Neuronal stem cell (in vitro differentiated cells): Measurements from ENCODE around the gene FBXL20.

Experiments used
- DNase-seq: peaks from one replicate; pipeline ENCODE4 v3.0.0-alpha.2; 2013; ENCODE audit warnings: low spot score
- H2AFZ ChIP-seq: one replicate; pipeline ENCODE4 v1.6.1; 2013; ENCODE audit warnings: mild to moderate bottlenecking, low read length, inconsistent platforms
- H2AK5ac ChIP-seq: 2 replicates; pipeline ENCODE4 v1.6.1; 2013; ENCODE audit warnings: low read depth, mild to moderate bottlenecking, inconsistent platforms, low read length, moderate library complexity, mixed read lengths
- H2BK120ac ChIP-seq: 2 replicates; pipeline ENCODE4 v1.6.1; 2013; ENCODE audit warnings: low read depth, mild to moderate bottlenecking, inconsistent platforms, low read length, moderate library complexity, mixed read lengths
- H2BK12ac ChIP-seq: one replicate; pipeline ENCODE4 v1.6.1; 2013; ENCODE audit warnings: low read length, inconsistent platforms
- H2BK15ac ChIP-seq: 2 replicates; pipeline ENCODE4 v1.6.1; 2013; ENCODE audit warnings: mild to moderate bottlenecking, low read length, inconsistent platforms, mixed read lengths
- H2BK5ac ChIP-seq: one replicate; pipeline ENCODE4 v1.6.1; 2013; ENCODE audit warnings: inconsistent platforms, mild to moderate bottlenecking, low read length, moderate library complexity
- H3K14ac ChIP-seq: one replicate; pipeline ENCODE4 v1.6.1; 2013; ENCODE audit warnings: low read length, inconsistent platforms
- H3K18ac ChIP-seq: 2 replicates; pipeline ENCODE4 v1.6.1; 2013; ENCODE audit warnings: low read length, inconsistent platforms
- H3K23ac ChIP-seq: 2 replicates; pipeline ENCODE4 v1.6.1; 2013; ENCODE audit warnings: low read depth, mild to moderate bottlenecking, mixed read lengths, low read length, inconsistent platforms; ENCODE audit not compliant: poor library complexity
- H3K27ac ChIP-seq: replicated peaks from 3 replicates; pipeline ENCODE4 v1.5.1; 2013; ENCODE audit warnings: low read length, inconsistent platforms
- H3K27me3 ChIP-seq, 3 experiments: 2 replicates each; pipeline ENCODE4 v1.6.1; 2013; ENCODE audit warnings: low read length in 3 of 3, mild to moderate bottlenecking in 2 of 3, inconsistent platforms in 1 of 3, low read depth in 1 of 3, mixed read lengths in 1 of 3, moderate library complexity in 1 of 3; ENCODE audit not compliant: control insufficient read depth in 3 of 3, insufficient read depth in 3 of 3
- H3K36me3 ChIP-seq, 2 donors: replicated peaks in 1 of 2; 2 replicates each; pipeline ENCODE4 v1.6.1; 2013; ENCODE audit warnings: low read length in 2 of 2; ENCODE audit not compliant: control insufficient read depth in 2 of 2, insufficient read depth in 2 of 2
- H3K4ac ChIP-seq: 2 replicates; pipeline ENCODE4 v1.6.1; 2013; ENCODE audit warnings: inconsistent platforms, mild to moderate bottlenecking, low read length, moderate library complexity
- H3K4me1 ChIP-seq, 2 donors: 1 replicate in 1 of 2; 2 replicates in 1 of 2; pipeline ENCODE4 v1.6.1; 2013; ENCODE audit warnings: low read length in 2 of 2, low read depth in 1 of 2; ENCODE audit not compliant: control insufficient read depth in 2 of 2, insufficient read depth in 1 of 2
- H3K4me2 ChIP-seq: one replicate; pipeline ENCODE4 v1.6.1; 2013; ENCODE audit warnings: mild to moderate bottlenecking, low read length, inconsistent platforms; ENCODE audit not compliant: insufficient read depth, poor library complexity, severe bottlenecking
- H3K4me3 ChIP-seq, 2 donors: 2 replicates each; pipeline ENCODE4 v1.5.1; 2013; ENCODE audit warnings: low read length in 2 of 2, mild to moderate bottlenecking in 2 of 2, inconsistent platforms in 1 of 2, moderate library complexity in 1 of 2
- H3K79me1 ChIP-seq: one replicate; pipeline ENCODE4 v1.6.1; 2013; ENCODE audit warnings: low read depth, mild to moderate bottlenecking, inconsistent platforms, low read length, moderate library complexity
- H3K9ac ChIP-seq: one replicate; pipeline ENCODE4 v1.6.1; 2013; ENCODE audit warnings: mild to moderate bottlenecking, low read depth, low read length, inconsistent platforms; ENCODE audit not compliant: poor library complexity
- H3K9me3 ChIP-seq, 2 donors: replicated peaks in 1 of 2; 2 replicates each; pipeline versions ENCODE3 to v1.6.1; 2013; ENCODE audit warnings: low read length in 2 of 2, mild to moderate bottlenecking in 2 of 2, inconsistent platforms in 1 of 2, low read depth in 1 of 2, mixed read lengths in 1 of 2, moderate library complexity in 1 of 2; ENCODE audit not compliant: control insufficient read depth in 2 of 2, insufficient read depth in 1 of 2
- H4K8ac ChIP-seq: one replicate; pipeline ENCODE4 v1.6.1; 2013; ENCODE audit warnings: low read depth, mild to moderate bottlenecking, inconsistent platforms, low read length, moderate library complexity
- H4K91ac ChIP-seq: one replicate; pipeline ENCODE4 v1.6.1; 2013; ENCODE audit warnings: low read length, low read depth, mild to moderate bottlenecking, inconsistent platforms; ENCODE audit not compliant: poor library complexity
- WGBS, 2 donors: extraction: QIAGEN DNeasy Blood & Tissue Kit; methylation state at CpG; one replicate each; pipeline ENCODE4 v1.1.7; 2013; ENCODE audit warnings: missing lambda C conversion rate in 2 of 2, mixed read lengths in 1 of 2; ENCODE audit not compliant: insufficient read length in 2 of 2, insufficient replicate concordance in 1 of 2; ENCODE audit errors: extremely low coverage in 2 of 2; 5-methylcytosine and 5-hydroxymethylcytosine counted together

The FBXL20 gene

DNA sequence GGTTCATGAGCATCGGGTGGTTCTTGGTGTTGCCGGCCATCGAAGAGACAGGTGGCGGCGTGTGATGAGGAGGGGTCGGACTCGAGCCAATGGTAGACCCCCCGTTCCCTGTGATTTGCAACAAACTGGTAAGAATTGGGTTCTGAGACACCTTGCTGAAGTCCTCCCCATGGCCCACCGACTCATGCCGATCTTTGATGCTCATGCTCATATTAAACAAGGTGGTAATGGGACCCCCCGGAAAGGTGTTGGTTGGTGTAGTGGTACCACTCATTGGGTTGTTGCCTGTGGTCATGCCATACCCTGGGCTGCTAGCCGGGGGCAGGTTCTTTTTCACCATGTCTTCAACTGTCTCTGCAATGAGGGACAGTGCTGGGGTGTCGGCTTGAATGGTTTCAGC is 8.9 kb upstream of the FBXL20 start:
- Histone ChIP-seq H3K27ac (no peak overlapping the region), H3K27me3 (no peaks in the 10 kb centered on the region), H2BK12ac (no peak overlapping the region), H3K18ac (no peak overlapping the region), H3K9ac (no peak overlapping the region), H3K23ac (no peak overlapping the region), H2BK15ac (no peak overlapping the region), H3K36me3 (peaks cover 42 to 87% of the 10 kb centered on the region in 2 donors), H3K14ac (no peak overlapping the region), H2BK120ac (no peak overlapping the region), H4K8ac (no peak overlapping the region), H3K4me2 (no peak overlapping the region), H3K4me3 (peak overlapping the region in 1 of 2 donors; percentile 34), H2AK5ac (no peak overlapping the region), H4K91ac (no peak overlapping the region), H3K79me1 (no peaks in the 10 kb centered on the region), H2AFZ (no peak overlapping the region), H3K9me3 (no peaks in the 10 kb centered on the region), H3K4me1 (no peaks in the 10 kb centered on the region), H3K4ac (no peak overlapping the region), H2BK5ac (no peak overlapping the region)
- no CpG with 5 or more reads among the region's 13 CpGs for WGBS, 2 donors
- no peak for DNase-seq

DNA sequence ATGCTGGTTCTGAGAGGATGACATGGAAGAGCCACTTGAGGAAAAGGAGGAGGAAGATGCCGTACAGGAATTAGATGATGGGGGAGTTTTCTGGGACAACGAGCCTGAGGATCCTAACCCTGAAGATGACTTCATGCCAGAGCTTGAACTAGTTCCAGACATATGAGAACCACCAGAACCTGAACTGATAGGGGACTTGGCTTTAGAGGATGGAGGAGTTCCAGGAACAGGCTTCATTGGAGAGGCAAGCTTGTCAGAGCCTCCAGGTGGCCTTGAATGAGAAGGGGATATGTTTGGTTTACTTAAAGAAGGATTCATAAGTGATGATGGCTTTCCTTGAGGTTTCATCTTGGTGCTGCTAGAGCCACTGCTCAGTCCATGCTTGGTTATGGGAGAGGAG is 6.9 kb upstream of the FBXL20 start:
- no peaks in the 10 kb centered on the region for H3K9me3 ChIP-seq
- no peaks in the 10 kb centered on the region for H3K27me3 ChIP-seq
- H2BK15ac ChIP-seq, result no peak overlapping the region
- no peak overlapping the region for H3K4ac ChIP-seq
- H2AK5ac ChIP-seq, result no peak overlapping the region
- no peak overlapping the region for H4K8ac ChIP-seq
- H2BK12ac ChIP-seq, result no peak overlapping the region
- no peak overlapping the region for H3K4me3 ChIP-seq
- WGBS, 2 donors, result no CpG with 5 or more reads among the region's 2 CpGs
- no peak overlapping the region for H2BK120ac ChIP-seq
- no peak for DNase-seq
- H2AFZ ChIP-seq, result no peak overlapping the region
- H3K27ac ChIP-seq, result no peak overlapping the region
- H4K91ac ChIP-seq, result no peak overlapping the region
- no peaks in the 10 kb centered on the region for H3K4me1 ChIP-seq
- H3K4me2 ChIP-seq, result no peak overlapping the region
- no peak overlapping the region for H3K23ac ChIP-seq
- no peak overlapping the region for H2BK5ac ChIP-seq
- H3K36me3 ChIP-seq, result peaks cover 36 to 84% of the 10 kb centered on the region in 2 donors
- H3K14ac ChIP-seq, result no peak overlapping the region
- no peaks in the 10 kb centered on the region for H3K79me1 ChIP-seq
- no peak overlapping the region for H3K9ac ChIP-seq
- H3K18ac ChIP-seq, result no peak overlapping the region

DNA sequence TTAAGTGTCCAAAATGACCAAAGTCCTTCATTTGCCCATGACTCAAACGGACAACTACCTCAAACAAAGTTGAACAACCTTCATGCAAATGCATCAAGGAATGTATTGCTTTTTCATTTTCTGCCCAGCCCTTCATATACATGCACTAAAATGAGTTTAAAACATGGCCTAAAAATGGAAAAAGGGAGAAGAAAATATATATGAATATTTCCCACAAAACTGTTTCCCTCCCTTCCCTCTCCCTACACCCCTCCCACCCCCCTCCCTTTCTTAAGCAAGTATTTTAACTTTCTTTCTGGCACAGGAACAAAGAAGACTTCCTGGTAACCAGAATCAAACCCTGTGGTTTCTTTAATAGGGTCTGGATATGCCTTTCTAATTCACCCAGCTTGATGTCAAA is 5.5 kb upstream of the FBXL20 start:
- Histone ChIP-seq H2BK120ac (no peak overlapping the region), H2BK15ac (no peak overlapping the region), H2BK5ac (no peak overlapping the region), H3K27me3 (no peaks in the 10 kb centered on the region), H3K9ac (no peak overlapping the region), H3K23ac (no peak overlapping the region), H3K4me3 (no peak overlapping the region), H2BK12ac (no peak overlapping the region), H3K4ac (no peak overlapping the region), H3K18ac (no peak overlapping the region), H3K36me3 (peaks cover 34 to 76% of the 10 kb centered on the region in 2 donors), H3K14ac (no peak overlapping the region), H2AK5ac (no peak overlapping the region), H4K91ac (no peak overlapping the region), H2AFZ (no peak overlapping the region), H4K8ac (no peak overlapping the region), H3K27ac (no peak overlapping the region), H3K4me1 (no peaks in the 10 kb centered on the region), H3K9me3 (no peaks in the 10 kb centered on the region), H3K4me2 (no peak overlapping the region), H3K79me1 (no peaks in the 10 kb centered on the region)
- DNase-seq, result no peak
- no CpG with 5 or more reads among the region's 1 CpG for WGBS, 2 donors

DNA sequence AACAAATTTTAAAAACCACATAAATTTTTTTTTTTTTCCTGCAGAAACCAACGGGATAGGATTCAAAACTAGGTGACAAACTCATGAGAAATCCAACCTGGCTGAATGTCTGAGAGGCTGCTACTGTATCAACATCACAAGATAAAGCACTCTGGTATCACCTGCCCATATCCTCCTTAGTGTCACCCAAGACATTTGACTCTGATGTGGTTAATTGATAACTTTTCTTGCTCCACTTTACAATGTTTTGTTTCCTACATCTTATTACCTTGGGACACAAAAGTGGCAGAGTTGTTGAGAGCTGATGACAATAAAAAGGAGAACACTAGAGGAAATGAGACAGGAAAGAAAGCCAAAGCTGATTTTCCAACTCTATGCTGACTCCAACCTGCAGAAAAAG is 4.0 kb upstream of the FBXL20 start:
- Histone ChIP-seq H3K27me3 (no peaks in the 10 kb centered on the region), H2BK15ac (no peak overlapping the region), H2AFZ (no peak overlapping the region), H3K23ac (no peak overlapping the region), H2BK120ac (no peak overlapping the region), H3K79me1 (peaks cover 6% of the 10 kb centered on the region), H3K4me3 (no peak overlapping the region), H4K91ac (no peak overlapping the region), H3K14ac (no peak overlapping the region), H3K9ac (no peak overlapping the region), H3K18ac (no peak overlapping the region), H3K4ac (no peak overlapping the region), H3K9me3 (no peaks in the 10 kb centered on the region), H2AK5ac (no peak overlapping the region), H3K4me2 (no peak overlapping the region), H4K8ac (no peak overlapping the region), H3K27ac (no peak overlapping the region), H2BK12ac (no peak overlapping the region), H3K36me3 (peaks cover 30 to 61% of the 10 kb centered on the region in 2 donors), H3K4me1 (peaks cover 0 to 2% of the 10 kb centered on the region in 2 donors), H2BK5ac (no peak overlapping the region)
- DNase-seq, result no peak
- no CpG with 5 or more reads among the region's 1 CpG for WGBS, 2 donors
